HepG2 (cell line): ENCODE data around the gene CYLD. TPM values are rescaled to one million over a fixed set of nuclear protein-coding genes. Genes with fewer than 3 reads are reported as not detected.
A peak's percentile ranks its signal among the peaks of the same experiment; 100 is the strongest.

Experiments used
- ARID2 ChIP-seq: sonication (generic); formaldehyde crosslinking; IDR thresholded peaks from 2 replicates; pipeline ENCODE4 v1.8.1; 2022; ENCODE audit warnings: mild to moderate bottlenecking, missing genetic modification reagents, borderline replicate concordance
- DMAP1 ChIP-seq: IDR thresholded peaks from 2 replicates; pipeline ENCODE4 v1.6.1; 2016
- HHEX ChIP-seq: IDR thresholded peaks from 2 replicates; pipeline ENCODE4 v1.6.1; 2016; ENCODE audit warnings: control low read depth
- RARA ChIP-seq: IDR thresholded peaks from 2 replicates; pipeline ENCODE4 v1.6.1; 2016; ENCODE audit warnings: missing genetic modification reagents, missing compliant biosample characterization
- SALL1 ChIP-seq: sonication (generic); formaldehyde crosslinking; IDR thresholded peaks from 2 replicates; pipeline ENCODE4 v1.8.0; 2022; ENCODE audit warnings: mild to moderate bottlenecking, missing genetic modification reagents
- ZNF891 ChIP-seq: sonication (generic); formaldehyde crosslinking; IDR thresholded peaks from 2 replicates; pipeline ENCODE4 v1.5.0; 2020; ENCODE audit warnings: mild to moderate bottlenecking, missing genetic modification reagents
- polyA plus RNA-seq, 8 experiments: library from polyadenylated mRNA; depleted of rRNA in 3 of 8; stranded (reverse) in 7 of 8; unstranded in 1 of 8; fragments of >200 nt; fragmentation: Illumina TruSeq in 4 of 8; extraction: Trizol in 4 of 8; gene quantifications; 2 replicates each; pipeline versions ENCODE4 v1.2.1 to v1.2.3, GENCODE V29; 2011 to 2016; ENCODE audit warnings: low read depth in 4 of 8, missing spikeins in 1 of 8, mixed read lengths in 1 of 8; ENCODE audit not compliant: insufficient read depth in 1 of 8
- total RNA-seq, 5 experiments: library from RNA; depleted of rRNA; stranded (reverse); fragments of >200 nt; fragmentation: Illumina TruSeq; extraction: Trizol; gene quantifications; 2 replicates each; pipeline ENCODE4 v1.2.3, GENCODE V29; 2016; ENCODE audit warnings: low read depth in 1 of 5
- TF ChIP-seq, protein P1 (sequence below): IDR thresholded peaks from 2 replicates; pipeline ENCODE4 v1.6.1; 2016; ENCODE audit warnings: low read depth, control low read depth
- TF ChIP-seq, protein P2 (sequence below): sonication (generic); formaldehyde crosslinking; IDR thresholded peaks from one replicate; pipeline ENCODE4 v1.5.1; 2020; ENCODE audit warnings: mild to moderate bottlenecking, missing genetic modification reagents; ENCODE audit errors: not compliant biosample characterization
- TF ChIP-seq, protein P3 (sequence below): IDR thresholded peaks from 2 replicates; pipeline ENCODE4 v1.6.1; 2016; ENCODE audit warnings: missing compliant biosample characterization, missing genetic modification reagents, borderline replicate concordance
- TF ChIP-seq, protein P4 (sequence below): sonication (generic); formaldehyde crosslinking; IDR thresholded peaks from 2 replicates; pipeline ENCODE4 v1.4.0; 2020; ENCODE audit warnings: mild to moderate bottlenecking, missing genetic modification reagents

The CYLD gene
- total and polyA plus RNA-seq, 2 of the 13 experiments (the other 11 are each of a cell fraction or from before 2014, with no cell fraction given), result 6.1 to 11.4 TPM

DNA sequence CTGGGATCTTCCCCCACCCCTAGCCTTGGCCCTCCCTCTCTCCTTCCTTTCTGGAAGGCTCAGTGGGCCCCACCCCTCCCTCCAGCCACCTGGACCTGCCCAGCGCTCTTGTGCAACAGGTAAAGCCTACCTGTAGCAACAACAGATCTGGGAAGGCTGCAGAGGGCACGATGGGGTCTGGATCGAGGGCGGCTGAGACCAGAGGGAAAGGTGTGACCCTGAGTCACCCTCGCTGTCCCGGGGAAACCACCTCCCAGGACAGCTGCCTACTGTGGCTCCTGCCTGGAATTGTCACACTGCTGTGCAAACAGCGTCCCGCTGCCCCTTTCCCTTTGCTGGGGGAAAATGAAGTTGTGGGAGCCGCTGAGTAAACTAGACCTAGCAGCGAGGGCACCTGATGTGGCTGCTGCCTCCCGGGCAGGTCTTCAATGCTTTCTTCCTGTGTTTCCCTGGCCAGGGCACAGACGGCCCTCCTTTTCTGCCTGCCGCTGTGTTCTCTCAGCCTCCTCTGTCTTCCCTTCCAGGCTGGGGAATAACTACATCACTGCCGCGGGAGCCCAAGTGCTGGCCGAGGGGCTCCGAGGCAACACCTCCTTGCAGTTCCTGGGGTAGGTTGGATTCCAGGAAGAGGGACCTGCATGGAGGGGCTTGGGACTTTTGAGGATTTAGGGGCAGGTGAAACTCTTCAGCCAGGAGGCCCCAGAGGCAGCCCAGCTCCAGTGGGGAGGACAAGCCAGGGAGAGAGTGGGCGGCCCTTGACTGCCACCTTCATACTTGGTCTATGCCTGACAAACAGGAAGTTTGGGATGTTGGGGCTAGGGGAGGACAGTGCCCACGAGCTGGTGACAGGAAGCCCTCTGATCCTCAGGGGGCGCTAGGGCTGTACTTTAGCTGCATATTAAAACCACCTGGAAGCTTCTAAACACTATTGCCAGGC is 22.2 kb upstream of the CYLD start (continued):
- TF ChIP-seq, protein P1, sequence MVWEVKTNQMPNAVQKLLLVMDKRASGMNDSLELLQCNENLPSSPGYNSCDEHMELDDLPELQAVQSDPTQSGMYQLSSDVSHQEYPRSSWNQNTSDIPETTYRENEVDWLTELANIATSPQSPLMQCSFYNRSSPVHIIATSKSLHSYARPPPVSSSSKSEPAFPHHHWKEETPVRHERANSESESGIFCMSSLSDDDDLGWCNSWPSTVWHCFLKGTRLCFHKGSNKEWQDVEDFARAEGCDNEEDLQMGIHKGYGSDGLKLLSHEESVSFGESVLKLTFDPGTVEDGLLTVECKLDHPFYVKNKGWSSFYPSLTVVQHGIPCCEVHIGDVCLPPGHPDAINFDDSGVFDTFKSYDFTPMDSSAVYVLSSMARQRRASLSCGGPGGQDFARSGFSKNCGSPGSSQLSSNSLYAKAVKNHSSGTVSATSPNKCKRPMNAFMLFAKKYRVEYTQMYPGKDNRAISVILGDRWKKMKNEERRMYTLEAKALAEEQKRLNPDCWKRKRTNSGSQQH (CRISPR knock-in tag), result 0 out of 2 replicates have a peak, but pooled peaks have one; percentile 27
- TF ChIP-seq SALL1 (CRISPR knock-in tag) (peak; percentile 44), RARA (CRISPR knock-in tag) (0 out of 2 replicates have a peak, but pooled peaks have one; percentile 22), ARID2 (CRISPR knock-in tag) (no peak), HHEX (no peak), DMAP1 (CRISPR knock-in tag) (0 out of 2 replicates have a peak, but pooled peaks have one; percentile 19), ZNF891 (peak; percentile 79; the same call in 1 of the 2 replicates)
- TF ChIP-seq, protein P2, sequence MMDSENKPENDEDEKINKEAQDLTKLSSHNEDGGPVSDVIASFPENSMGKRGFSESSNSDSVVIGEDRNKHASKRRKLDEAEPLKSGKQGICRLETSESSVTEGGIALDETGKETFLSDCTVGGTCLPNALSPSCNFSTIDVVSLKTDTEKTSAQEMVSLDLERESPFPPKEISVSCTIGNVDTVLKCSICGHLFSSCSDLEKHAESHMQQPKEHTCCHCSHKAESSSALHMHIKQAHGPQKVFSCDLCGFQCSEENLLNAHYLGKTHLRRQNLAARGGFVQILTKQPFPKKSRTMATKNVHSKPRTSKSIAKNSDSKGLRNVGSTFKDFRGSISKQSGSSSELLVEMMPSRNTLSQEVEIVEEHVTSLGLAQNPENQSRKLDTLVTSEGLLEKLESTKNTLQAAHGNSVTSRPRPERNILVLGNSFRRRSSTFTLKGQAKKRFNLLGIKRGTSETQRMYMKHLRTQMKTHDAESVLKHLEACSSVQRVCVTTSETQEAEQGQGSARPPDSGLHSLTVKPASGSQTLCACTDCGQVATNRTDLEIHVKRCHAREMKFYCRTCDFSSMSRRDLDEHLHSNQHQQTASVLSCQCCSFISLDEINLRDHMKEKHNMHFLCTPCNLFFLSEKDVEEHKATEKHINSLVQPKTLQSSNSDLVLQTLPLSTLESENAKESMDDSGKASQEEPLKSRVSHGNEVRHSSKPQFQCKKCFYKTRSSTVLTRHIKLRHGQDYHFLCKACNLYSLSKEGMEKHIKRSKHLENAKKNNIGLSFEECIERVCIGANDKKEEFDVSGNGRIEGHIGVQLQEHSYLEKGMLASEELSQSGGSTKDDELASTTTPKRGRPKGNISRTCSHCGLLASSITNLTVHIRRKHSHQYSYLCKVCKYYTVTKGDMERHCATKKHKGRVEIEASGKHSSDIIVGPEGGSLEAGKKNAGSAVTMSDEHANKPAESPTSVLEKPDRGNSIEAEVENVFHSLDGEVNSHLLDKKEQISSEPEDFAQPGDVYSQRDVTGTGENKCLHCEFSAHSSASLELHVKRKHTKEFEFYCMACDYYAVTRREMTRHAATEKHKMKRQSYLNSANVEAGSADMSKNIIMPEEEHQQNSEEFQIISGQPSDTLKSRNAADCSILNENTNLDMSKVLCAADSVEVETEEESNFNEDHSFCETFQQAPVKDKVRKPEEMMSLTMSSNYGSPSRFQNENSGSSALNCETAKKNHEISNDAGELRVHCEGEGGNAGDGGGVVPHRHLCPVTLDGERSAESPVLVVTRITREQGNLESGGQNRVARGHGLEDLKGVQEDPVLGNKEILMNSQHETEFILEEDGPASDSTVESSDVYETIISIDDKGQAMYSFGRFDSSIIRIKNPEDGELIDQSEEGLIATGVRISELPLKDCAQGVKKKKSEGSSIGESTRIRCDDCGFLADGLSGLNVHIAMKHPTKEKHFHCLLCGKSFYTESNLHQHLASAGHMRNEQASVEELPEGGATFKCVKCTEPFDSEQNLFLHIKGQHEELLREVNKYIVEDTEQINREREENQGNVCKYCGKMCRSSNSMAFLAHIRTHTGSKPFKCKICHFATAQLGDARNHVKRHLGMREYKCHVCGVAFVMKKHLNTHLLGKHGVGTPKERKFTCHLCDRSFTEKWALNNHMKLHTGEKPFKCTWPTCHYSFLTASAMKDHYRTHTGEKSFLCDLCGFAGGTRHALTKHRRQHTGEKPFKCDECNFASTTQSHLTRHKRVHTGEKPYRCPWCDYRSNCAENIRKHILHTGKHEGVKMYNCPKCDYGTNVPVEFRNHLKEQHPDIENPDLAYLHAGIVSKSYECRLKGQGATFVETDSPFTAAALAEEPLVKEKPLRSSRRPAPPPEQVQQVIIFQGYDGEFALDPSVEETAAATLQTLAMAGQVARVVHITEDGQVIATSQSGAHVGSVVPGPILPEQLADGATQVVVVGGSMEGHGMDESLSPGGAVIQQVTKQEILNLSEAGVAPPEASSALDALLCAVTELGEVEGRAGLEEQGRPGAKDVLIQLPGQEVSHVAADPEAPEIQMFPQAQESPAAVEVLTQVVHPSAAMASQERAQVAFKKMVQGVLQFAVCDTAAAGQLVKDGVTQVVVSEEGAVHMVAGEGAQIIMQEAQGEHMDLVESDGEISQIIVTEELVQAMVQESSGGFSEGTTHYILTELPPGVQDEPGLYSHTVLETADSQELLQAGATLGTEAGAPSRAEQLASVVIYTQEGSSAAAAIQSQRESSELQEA (CRISPR knock-in tag), result peak; percentile 60
- TF ChIP-seq, protein P3, sequence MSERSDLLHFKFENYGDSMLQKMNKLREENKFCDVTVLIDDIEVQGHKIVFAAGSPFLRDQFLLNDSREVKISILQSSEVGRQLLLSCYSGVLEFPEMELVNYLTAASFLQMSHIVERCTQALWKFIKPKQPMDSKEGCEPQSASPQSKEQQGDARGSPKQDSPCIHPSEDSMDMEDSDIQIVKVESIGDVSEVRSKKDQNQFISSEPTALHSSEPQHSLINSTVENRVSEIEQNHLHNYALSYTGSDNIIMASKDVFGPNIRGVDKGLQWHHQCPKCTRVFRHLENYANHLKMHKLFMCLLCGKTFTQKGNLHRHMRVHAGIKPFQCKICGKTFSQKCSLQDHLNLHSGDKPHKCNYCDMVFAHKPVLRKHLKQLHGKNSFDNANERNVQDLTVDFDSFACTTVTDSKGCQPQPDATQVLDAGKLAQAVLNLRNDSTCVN (CRISPR knock-in tag), result no peak
- TF ChIP-seq, protein P4, sequence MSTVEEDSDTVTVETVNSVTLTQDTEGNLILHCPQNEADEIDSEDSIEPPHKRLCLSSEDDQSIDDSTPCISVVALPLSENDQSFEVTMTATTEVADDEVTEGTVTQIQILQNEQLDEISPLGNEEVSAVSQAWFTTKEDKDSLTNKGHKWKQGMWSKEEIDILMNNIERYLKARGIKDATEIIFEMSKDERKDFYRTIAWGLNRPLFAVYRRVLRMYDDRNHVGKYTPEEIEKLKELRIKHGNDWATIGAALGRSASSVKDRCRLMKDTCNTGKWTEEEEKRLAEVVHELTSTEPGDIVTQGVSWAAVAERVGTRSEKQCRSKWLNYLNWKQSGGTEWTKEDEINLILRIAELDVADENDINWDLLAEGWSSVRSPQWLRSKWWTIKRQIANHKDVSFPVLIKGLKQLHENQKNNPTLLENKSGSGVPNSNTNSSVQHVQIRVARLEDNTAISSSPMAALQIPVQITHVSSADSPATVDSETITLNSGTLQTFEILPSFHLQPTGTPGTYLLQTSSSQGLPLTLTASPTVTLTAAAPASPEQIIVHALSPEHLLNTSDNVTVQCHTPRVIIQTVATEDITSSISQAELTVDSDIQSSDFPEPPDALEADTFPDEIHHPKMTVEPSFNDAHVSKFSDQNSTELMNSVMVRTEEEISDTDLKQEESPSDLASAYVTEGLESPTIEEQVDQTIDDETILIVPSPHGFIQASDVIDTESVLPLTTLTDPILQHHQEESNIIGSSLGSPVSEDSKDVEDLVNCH (CRISPR knock-in tag), result no peak
